EH (cell line): ENCODE data around the gene GDF2.

Experiments
- DNase-seq: peaks from one replicate; pipeline ENCODE4 v3.0.0-alpha.2; 2015; ENCODE audit warnings: low read depth

The GDF2 gene

GRCh38 chr10:47312663-47312995 is 9.6 kb upstream of the GDF2 start:
- no peak for DNase-seq

GRCh38 chr10:47314416-47314970 is 7.8 kb upstream of the GDF2 start:
- DNase-seq, result no peak

GRCh38 chr10:47315421-47315820 is 6.8 kb upstream of the GDF2 start:
- no peak for DNase-seq

- DNase-seq, result no peak
Measured at GRCh38 chr10:47316131-47316530, 6.1 kb upstream of the GDF2 start.

- no peak for DNase-seq
Measured at GRCh38 chr10:47317251-47317650, 5.0 kb upstream of the GDF2 start.

GRCh38 chr10:47318706-47319105 is 3.5 kb upstream of the GDF2 start:
- peak; percentile 5 for DNase-seq

GRCh38 chr10:47319784-47320183 is 2.5 kb upstream of the GDF2 start:
- DNase-seq, result no peak

- no peak for DNase-seq
Measured at GRCh38 chr10:47320812-47321211, 1.4 kb upstream of the GDF2 start.

- DNase-seq, result no peak
Measured at GRCh38 chr10:47321521-47322195, 596 bp upstream of the GDF2 start.

GRCh38 chr10:47323087-47323486 is 833 bp downstream of the GDF2 start:
- DNase-seq, result no peak

- DNase-seq, result no peak
Measured at GRCh38 chr10:47323636-47324296, 1.5 kb downstream of the GDF2 start.

- DNase-seq, result no peak
Measured at GRCh38 chr10:47325303-47326291, 3.3 kb downstream of the GDF2 start.

- DNase-seq, result no peak
Measured at GRCh38 chr10:47326306-47326926, 4.2 kb downstream of the GDF2 start.

- DNase-seq, result no peak
Measured at GRCh38 chr10:47326927-47327330, 4.7 kb downstream of the GDF2 start.

GRCh38 chr10:47329855-47330254 is 7.6 kb downstream of the GDF2 start:
- DNase-seq, result no peak

- DNase-seq, result no peak
Measured at GRCh38 chr10:47330366-47330765, 8.1 kb downstream of the GDF2 start.

- DNase-seq, result no peak
Measured at GRCh38 chr10:47330804-47331203, 8.6 kb downstream of the GDF2 start.

GRCh38 chr10:47331491-47331890 is 9.2 kb downstream of the GDF2 start:
- DNase-seq, result no peak

GRCh38 chr10:47331954-47332353 is 9.7 kb downstream of the GDF2 start:
- DNase-seq, result no peak

GRCh38 chr10:47332371-47332770 is 10.1 kb downstream of the GDF2 start:
- DNase-seq, result no peak

- DNase-seq, result peak; percentile 22
Measured at GRCh38 chr10:47332946-47333345, 10.7 kb downstream of the GDF2 start.

GRCh38 chr10:47333532-47333931 is 11.3 kb downstream of the GDF2 start:
- DNase-seq, result no peak
